HG02885 (cell line): ENCODE measurements around the gene RPL7A.
"Not testable (repeated sequence)": the region's sequence is repeated elsewhere in the genome, so short reads cannot be mapped to it uniquely, and the experiment has no call there.

Experiments
- ATAC-seq: cut with Tn5 transposase; IDR thresholded peaks from one replicate; pipeline ENCODE4 v1.9.1; 2021; ENCODE audit warnings: mild to moderate bottlenecking; ENCODE audit not compliant: unreplicated experiment, poor library complexity

Gene RPL7A

DNA sequence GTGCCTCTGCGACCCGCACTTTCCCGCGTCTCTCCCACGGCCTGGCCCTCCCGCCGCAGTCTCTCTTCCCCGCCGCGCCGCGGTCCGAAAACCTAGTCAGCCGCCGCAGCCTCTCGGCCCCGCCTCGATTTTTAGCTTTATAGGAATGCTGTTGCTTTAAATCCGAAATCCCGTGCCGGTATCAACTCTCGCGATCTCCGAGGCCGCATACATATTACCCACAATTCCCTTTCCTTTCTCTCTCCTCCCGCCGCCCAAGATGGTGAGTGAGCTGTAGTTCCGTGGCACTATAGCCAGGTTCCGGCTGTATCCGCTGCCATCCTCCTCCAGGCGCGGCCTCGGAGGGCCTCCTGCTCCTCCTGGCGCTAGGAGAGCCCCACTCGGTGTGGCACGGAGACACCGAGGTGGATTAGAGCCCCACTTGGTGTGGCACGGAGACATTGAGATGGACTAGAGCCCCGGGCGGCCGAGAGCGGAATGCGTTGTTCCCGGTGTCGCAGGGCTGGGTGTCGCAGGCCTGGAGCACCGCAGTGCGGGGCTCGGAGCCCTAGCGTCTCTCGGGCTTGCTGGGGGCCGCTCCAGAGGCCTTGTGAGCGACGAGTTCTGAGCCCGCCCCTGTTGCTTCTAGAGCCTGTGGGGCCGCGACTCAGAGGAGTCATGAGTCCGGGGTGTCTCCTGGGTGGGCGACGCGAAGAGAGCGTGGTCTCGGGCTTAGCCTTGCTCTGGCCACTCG, at the start of gene RPL7A, which contains the start of gene MED22:
RPL7A (plus strand) TSS at position 234 of the 733 bp plus-strand sequence; CDS start at position 260, 26 bp downstream.
MED22 (minus strand) TSS at position 147 of the 733 bp plus-strand sequence. CDS start 1,469 bp downstream, outside the sequence.
- peak; percentile 71 for ATAC-seq

GRCh38 chr9:133299996-133300395, 48.0 kb upstream of the RPL7A start:
- not testable (repeated sequence) for ATAC-seq

GRCh38 chr9:133301253-133302230, 46.5 kb upstream of the RPL7A start:
- no peak for ATAC-seq

DNA sequence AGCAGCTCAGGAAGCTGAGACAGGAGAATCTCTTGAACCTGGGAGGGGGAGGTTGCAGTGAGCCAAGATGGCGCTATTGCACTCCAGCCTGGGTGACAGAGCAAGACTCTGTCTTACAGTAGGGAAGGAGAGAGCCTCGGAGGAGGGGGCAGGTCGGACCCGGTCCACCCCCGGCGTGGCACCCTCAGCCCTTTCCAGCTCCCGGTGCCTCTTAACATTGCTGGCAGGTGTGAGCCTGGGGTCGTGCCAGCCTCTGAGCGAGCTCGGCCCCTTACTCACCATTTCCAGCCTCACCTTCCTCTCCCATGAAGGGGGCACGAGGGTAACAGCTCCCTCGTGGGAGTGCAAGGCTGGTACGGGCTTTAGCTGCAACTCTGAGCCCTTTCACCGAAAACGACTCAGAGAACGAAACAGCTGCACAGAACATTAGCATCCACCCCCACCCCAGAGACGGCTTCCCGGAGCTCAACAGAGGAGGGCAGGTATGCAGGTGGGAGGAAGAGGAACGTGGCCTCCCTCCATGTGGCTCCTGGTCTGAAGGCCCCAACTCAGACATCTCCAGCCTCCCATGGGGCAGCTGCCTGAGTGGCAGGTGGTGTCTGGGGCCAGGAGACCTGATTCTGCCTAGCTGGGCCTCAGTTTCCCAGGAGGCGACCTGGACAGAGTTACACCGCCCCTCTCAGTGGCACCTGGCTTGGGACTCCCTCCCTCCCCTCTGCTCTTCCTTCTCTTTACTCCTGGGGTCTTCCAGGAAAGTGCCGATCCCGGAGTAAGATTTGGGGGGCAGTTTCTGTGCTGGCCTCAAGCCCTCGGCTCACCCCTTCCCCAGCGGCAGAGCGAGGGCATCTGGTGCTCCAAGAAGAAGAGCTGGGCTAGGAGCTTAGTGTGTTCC, 44.5 kb upstream of the RPL7A start:
- no peak for ATAC-seq

- no peak for ATAC-seq
Measured at GRCh38 chr9:133304158-133304470, 43.9 kb upstream of the RPL7A start.

DNA sequence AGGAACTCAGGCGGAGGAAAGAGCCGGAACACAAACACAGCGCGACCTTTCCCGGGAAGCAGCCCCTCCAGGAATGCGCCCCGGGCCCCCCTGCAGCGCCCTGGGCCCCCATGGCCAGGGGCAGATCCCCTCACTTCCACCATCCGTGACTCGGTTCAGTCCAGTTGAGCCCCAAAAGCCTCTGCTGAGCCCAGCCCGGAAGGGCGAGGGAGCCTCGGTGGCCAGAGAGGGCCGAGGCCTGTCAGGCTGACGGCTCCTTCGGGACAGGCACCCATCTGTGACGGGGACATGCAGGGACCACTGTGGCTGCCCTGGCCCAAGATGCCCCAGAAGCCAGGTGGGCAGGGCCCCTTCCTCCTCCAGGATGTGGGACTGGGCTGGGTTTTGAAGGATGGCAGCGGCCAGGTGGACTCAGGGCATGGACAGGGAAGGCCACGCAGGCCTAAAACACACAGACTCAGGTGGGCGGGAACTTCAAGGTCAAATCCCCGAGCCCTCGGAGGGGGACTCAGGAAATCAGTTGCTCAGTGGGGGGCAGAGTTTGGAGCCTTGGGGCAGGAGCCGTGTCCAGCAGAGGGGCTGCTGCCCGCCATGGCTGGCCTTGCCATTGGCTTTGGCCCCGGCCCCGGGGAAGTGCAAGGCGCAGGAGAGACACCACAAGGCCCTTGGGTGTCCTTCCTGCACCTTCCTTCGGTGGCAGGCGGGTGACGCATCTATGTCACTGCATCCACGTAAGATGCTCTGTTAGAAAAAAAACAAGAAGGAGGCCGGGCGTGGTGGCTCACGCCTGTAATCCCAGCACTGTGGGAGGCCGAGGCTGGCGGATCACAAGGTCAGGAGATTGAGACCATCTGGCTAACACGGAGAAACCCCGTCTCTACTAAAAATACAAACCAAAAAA, 43.3 kb upstream of the RPL7A start:
- no peak for ATAC-seq

DNA sequence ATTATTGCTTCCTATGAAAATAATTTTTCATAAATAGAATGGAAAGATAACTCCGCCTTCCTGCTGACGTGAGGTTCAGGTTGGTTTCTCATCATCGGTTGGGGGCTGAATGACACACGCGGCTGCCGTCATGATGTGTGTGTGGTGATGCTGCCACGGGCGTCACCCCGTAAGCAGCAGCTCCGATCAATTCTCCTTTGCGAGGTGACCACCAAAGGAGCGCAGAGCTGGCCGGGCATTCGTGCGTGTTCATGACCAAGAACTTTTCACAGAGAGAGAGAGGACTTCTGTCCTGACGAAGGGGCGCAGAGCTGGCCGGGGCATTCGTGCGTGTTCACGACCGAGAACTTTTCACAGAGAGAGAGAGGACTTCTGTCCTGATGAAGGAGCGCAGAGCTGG, 42.3 kb upstream of the RPL7A start:
- ATAC-seq: no peak

GRCh38 chr9:133306242-133307204, 41.5 kb upstream of the RPL7A start:
- no peak for ATAC-seq

- no peak for ATAC-seq
Measured at GRCh38 chr9:133307301-133307700, 40.7 kb upstream of the RPL7A start.

DNA sequence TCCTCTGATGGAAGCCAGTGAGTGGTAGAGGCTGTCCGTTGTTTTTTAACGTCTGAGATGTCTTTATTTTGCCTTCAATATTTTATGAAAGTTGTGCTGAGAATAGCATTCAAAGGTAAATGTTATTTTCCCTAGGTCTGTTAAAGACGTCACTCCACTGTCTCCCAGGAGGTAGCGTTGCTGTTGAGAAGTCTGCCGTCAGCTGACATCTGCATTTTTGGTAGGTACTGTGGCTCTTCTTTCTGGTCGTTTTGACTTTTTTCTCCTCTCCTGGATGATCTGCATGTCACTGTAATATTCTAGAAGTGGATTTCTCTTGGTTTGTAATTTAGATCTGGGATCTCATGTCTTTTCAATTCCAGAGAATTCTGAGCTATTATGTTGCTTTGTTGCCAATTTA, 38.4 kb upstream of the RPL7A start:
- no peak for ATAC-seq

DNA sequence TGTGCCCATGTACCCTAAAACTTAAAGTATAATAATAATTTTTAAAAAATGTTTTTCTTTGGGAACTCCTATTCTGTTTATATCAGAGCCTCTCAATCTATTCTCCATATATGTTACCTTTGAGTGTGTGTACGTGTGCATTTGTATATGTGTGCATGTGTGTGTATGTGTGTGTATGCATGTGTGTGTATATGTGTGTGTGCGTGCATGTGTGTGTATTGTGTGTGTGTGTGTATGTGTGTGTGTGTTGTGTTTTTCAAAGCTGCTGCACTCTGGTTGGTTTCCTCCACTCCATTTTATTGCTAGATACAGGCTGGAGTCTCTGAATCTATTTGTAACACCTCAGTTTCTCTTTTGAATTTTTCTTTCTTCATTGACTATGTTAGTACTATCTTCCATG, 32.0 kb upstream of the RPL7A start:
- no peak for ATAC-seq

DNA sequence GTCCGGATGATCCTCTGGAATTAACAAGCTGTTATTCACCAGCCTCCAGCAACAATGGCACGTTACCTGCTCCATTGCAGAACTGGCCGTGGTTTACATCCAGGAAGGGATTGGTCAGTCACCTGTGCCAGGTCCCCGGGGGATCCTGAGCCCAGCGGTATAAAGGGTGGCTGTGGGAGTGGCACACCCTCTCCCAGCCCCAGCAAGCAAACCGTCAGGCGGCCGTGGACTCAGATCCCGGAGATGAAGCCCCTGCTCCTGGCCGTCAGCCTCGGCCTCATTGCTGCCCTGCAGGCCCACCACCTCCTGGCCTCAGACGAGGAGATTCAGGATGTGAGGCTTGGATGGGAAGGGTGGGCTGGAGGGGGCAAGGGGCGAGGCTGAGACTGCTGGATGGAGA, 30.5 kb upstream of the RPL7A start:
- ATAC-seq: not testable (repeated sequence)

- ATAC-seq: no peak
Measured at GRCh38 chr9:133320421-133320881, 27.6 kb upstream of the RPL7A start.

- no peak for ATAC-seq
Measured at GRCh38 chr9:133321411-133321935, 26.5 kb upstream of the RPL7A start.

GRCh38 chr9:133322701-133323100, 25.3 kb upstream of the RPL7A start:
- ATAC-seq: no peak

DNA sequence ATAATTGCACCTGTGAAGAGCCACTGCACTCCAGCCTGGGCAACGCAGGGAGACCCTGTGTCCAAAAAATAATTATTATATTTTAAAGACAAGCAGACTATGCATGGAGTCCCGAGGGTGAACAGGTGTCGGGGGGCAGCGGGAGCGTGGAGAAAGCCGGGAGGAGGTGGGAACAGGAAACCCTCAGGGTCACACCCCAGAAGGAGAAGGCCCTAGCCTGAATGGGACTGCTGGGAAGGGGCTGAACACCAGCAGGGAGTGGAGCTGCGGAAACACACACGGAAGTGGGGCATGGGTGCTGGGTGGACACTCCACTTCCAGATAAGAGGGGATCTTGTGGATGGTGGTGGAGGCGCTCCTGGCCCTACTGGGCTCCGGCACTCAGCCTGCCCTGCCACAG, 24.8 kb upstream of the RPL7A start:
- ATAC-seq: no peak

GRCh38 chr9:133323991-133324703, 23.9 kb upstream of the RPL7A start:
- no peak for ATAC-seq
